NCI-H2227 (cell line): ENCODE data around the gene TBKBP1.
A peak's percentile ranks its signal among the peaks of the same experiment; 100 is the strongest.
"Not testable (repeated sequence)": the region's sequence is repeated elsewhere in the genome, so short reads cannot be mapped to it uniquely, and the experiment has no call there.

Experiments used
- DNase-seq: peaks from one replicate; lab custom pipeline; 2025; ENCODE audit not compliant: unreplicated experiment; lab: John Stamatoyannopoulos, UW

TBKBP1 gene

GRCh38 chr17:47678196-47678595, 15.8 kb upstream of the TBKBP1 start:
- DNase-seq: no peak

- DNase-seq: no peak
These were observed 11.8 kb upstream of the TBKBP1 start for GRCh38 chr17:47682138-47682537.

- DNase-seq: not testable (repeated sequence)
These were observed 11.2 kb upstream of the TBKBP1 start for GRCh38 chr17:47682727-47683126.

GRCh38 chr17:47684025-47684424, 9.9 kb upstream of the TBKBP1 start:
- no peak for DNase-seq

GRCh38 chr17:47684535-47685193, 9.3 kb upstream of the TBKBP1 start:
- no peak for DNase-seq

GRCh38 chr17:47685556-47686275, 8.2 kb upstream of the TBKBP1 start:
- DNase-seq: no peak

- DNase-seq: no peak
These were observed 7.7 kb upstream of the TBKBP1 start for GRCh38 chr17:47686276-47686635.

- DNase-seq: no peak
These were observed 7.2 kb upstream of the TBKBP1 start for GRCh38 chr17:47686664-47687327.

GRCh38 chr17:47687328-47687690, 6.7 kb upstream of the TBKBP1 start:
- DNase-seq: no peak

GRCh38 chr17:47687748-47688147, 6.2 kb upstream of the TBKBP1 start:
- DNase-seq: no peak

GRCh38 chr17:47690121-47690520, 3.8 kb upstream of the TBKBP1 start:
- no peak for DNase-seq

- no peak for DNase-seq
These were observed 1.6 kb upstream of the TBKBP1 start for GRCh38 chr17:47692137-47692894.

GRCh38 chr17:47692895-47693730, 848 bp upstream of the TBKBP1 start:
- DNase-seq: peak; percentile 26

GRCh38 chr17:47694581-47695428, 844 bp downstream of the TBKBP1 start:
- peak; percentile 76 for DNase-seq

GRCh38 chr17:47695429-47696376, 1.7 kb downstream of the TBKBP1 start:
- DNase-seq: no peak

GRCh38 chr17:47696717-47697642, 3.0 kb downstream of the TBKBP1 start:
- no peak for DNase-seq

- no peak for DNase-seq
These were observed 4.1 kb downstream of the TBKBP1 start for GRCh38 chr17:47697906-47698711.
